ENCODE measurements around the gene C17orf75.

The C17orf75 gene

DNA sequence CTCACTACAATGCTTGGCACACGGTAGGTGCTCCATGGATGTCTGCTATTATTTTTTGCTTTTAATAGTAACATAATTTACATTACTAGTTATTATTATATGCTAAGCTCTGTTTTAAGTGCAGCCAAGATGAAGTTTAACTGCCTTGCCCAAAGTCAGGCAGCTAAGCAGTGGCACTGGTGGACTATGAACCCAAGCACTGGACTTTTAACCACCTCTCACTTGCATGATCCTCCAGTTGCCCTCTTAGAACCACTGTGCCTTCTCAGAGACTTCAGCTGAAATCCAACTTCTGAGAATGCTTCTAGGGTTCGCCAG, 6.5 kb upstream of the C17orf75 start:
- CTCF ChIA-PET: interaction anchor here (1.4 kb wide), 1 partner anchor 13 kb away, joined by 5 read pairs; no protein-coding TSS in a partner anchor
- no peak for DNase-seq (ENCODE audit: extremely low spot score)
- POLR2A ChIA-PET: no interaction called here
- TF ChIP-seq, protein P1, sequence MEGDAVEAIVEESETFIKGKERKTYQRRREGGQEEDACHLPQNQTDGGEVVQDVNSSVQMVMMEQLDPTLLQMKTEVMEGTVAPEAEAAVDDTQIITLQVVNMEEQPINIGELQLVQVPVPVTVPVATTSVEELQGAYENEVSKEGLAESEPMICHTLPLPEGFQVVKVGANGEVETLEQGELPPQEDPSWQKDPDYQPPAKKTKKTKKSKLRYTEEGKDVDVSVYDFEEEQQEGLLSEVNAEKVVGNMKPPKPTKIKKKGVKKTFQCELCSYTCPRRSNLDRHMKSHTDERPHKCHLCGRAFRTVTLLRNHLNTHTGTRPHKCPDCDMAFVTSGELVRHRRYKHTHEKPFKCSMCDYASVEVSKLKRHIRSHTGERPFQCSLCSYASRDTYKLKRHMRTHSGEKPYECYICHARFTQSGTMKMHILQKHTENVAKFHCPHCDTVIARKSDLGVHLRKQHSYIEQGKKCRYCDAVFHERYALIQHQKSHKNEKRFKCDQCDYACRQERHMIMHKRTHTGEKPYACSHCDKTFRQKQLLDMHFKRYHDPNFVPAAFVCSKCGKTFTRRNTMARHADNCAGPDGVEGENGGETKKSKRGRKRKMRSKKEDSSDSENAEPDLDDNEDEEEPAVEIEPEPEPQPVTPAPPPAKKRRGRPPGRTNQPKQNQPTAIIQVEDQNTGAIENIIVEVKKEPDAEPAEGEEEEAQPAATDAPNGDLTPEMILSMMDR (IDR thresholded peaks at IDR 0.05; ENCODE audit: control extremely low read depth, extremely low read depth, low read depth, missing control alignments): no peak

DNA sequence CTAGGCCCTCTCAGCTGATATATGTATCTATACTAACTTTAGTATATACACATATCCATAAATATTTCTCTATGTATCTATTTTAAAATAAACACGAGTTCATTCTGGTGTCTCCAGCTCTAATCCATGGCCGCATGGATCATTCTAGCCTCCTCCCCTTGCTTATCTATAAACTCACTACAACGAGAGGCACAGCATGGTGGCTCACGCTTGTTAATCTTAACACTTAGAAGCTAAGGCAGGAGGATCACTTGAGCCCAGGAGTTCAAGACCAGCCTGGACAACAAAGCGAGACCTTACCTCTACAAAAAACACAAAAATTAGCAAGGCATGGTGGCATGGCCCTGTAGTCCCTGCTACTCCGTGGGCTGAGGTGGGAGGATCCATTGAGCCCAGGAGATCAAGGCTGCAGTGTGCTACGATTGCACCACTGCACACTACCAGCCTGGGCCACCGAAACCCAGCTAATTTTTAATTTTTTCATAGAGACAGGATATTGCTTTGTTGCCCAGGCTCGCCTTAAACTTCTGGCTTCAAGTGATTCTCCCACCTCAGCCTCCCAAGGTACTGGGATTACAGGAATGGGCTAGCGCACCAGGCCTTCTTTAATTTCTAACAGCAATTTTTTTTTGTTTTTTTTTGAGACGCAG, 4.1 kb upstream of the C17orf75 start:
- TF ChIP-seq, protein P1 (IDR thresholded peaks at IDR 0.05; ENCODE audit: control extremely low read depth, extremely low read depth, low read depth, missing control alignments): no peak
- no peak for DNase-seq (ENCODE audit: extremely low spot score)
- ChIA-PET CTCF (interaction anchor here (1.1 kb wide), 1 partner anchor 11 kb away, joined by 3 read pairs; no protein-coding TSS in a partner anchor), POLR2A (no interaction called here)

DNA sequence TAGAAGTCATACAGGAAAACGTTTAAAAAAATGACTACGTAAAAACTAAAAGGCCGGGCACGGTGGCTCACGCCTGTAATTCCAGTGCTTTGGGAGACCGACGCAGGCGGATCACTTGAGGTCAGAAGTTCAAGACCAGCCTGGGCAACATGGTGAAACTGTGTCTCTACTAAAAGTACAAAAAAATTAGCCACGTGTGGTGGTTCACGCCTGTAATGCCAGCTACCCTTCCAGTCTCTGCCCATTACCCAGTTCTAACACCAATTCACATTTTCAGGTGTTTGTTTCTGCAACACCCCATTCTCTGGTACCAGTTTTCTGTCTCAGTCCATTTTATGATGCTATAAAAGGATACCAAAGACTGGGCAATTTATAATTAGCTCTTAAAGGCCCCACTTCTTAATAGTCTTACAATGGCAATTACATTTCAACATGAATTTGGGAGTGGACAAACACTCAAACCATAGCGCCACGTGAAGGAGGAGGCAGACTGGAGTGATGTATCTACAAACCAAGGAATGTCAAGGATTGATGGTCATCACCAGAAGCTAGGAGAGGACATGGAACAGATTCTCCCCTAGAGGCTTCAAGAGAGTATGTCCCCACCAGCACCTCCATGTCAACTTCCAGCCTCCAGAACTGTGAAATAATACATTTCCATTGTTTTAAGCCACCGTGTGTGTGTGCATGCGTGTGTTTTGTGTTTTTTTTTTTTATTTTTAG, 791 bp upstream of the C17orf75 start:
- TF ChIP-seq, protein P1 (IDR thresholded peaks at IDR 0.05; ENCODE audit: control extremely low read depth, extremely low read depth, low read depth, missing control alignments): no peak
- ChIA-PET POLR2A (no interaction called here), CTCF (interaction anchor here (0.7 to 1.2 kb wide), 2 partner anchors 12 to 90 kb away, joined by 3 to 4 read pairs; no protein-coding TSS in a partner anchor)
- no peak for DNase-seq (ENCODE audit: extremely low spot score)

DNA sequence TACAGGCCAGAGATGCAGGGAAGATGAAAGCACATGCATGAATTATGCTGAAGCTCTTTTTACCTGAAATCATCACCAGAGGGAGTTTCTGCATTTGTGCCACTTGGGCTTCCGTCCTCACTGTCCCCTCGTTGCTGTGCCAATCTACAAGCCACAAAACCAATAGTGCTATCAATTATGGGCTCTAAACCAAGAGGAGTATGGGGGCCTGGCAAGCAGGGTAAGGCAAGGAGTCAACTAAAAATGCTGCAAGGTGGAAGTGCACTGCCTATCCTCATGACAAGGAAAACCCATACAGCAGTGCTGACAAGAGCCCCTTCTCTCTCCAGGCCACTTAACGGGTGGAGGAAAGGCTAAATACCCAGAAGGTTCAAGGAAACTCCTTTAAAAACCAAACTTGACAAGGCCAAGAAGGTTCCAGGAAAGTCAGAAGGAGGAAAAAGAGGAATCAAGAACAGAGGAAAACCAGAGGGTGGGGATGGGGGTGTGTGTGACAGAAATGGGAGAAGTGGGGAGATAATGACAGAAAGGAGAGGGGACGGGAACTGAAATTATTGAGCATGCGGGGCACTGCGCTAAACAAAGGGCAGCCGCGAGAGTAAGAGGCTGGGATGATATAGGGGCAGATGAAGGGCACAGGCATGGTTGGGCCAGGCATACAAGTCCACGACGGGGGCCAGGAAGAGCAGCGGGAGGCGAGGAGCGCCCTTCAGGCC, 674 bp downstream of the C17orf75 start:
- CTCF ChIA-PET: interaction anchor here (1.4 to 1.9 kb wide), 2 partner anchors 10 to 18 kb away, joined by 3 to 6 read pairs; no protein-coding TSS in a partner anchor
- POLR2A ChIA-PET: no interaction called here
- TF ChIP-seq, protein P1 (IDR thresholded peaks at IDR 0.05; ENCODE audit: control extremely low read depth, extremely low read depth, low read depth, missing control alignments): no peak
- DNase-seq (ENCODE audit: extremely low spot score): peak; percentile 59

DNA sequence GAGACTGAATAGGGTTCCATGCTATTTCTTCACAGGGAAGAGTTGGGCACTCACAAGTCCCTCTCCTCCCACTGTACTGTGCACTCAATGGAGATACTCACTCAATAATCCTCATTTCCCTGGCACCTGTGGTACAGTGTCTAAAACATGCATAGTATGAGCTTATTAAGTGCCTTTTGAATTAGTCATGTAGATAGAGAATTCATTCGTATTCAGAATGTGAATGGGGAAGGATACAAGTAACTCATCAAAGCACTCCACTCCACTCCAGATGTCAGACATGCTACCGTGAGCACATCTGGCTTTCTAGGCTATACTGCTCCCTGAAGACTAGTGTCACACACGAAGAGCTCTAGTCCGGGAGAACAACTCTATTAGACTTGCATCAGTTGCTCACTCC, 6.3 kb downstream of the C17orf75 start:
- TF ChIP-seq, protein P1 (IDR thresholded peaks at IDR 0.05; ENCODE audit: control extremely low read depth, extremely low read depth, low read depth, missing control alignments): no peak
- DNase-seq (ENCODE audit: extremely low spot score): no peak
- ChIA-PET POLR2A (interaction anchor here (0.8 kb wide), 1 partner anchor 11 kb away, joined by 3 read pairs; no protein-coding TSS in a partner anchor), CTCF (interaction anchor here (0.8 to 2.1 kb wide), 5 partner anchors 11 to 54 kb away, joined by 3 to 8 read pairs (median 3); no protein-coding TSS in a partner anchor)

DNA sequence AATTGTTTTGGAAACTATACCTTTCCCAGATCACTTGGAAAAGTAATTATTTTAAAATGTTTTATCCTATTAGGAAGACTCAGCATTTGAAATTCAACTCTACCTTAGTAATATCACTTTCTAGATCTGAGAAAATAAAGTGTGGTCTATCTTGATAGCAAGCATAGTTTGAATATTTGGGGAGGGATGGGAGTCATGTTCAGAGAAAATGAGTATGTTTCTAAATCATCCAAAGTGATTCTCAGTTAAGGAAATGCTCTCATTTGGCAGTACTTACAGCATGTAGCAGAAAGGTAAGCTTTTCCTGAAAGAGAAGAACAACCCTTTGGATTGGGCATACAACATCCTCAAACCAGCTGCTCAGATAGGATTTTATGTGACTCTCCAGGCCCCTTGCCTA, 6.9 kb downstream of the C17orf75 start:
- TF ChIP-seq, protein P1 (IDR thresholded peaks at IDR 0.05; ENCODE audit: control extremely low read depth, extremely low read depth, low read depth, missing control alignments): no peak
- ChIA-PET CTCF (interaction anchor here (0.8 to 2.1 kb wide), 5 partner anchors 11 to 53 kb away, joined by 3 to 8 read pairs (median 3); no protein-coding TSS in a partner anchor), POLR2A (no interaction called here)
- DNase-seq (ENCODE audit: extremely low spot score): no peak

Data from GM10248 (cell line).